NT2/D1 (cell line): Measurements from ENCODE around the gene F8A3.

Experiments used
- SUZ12 ChIP-seq: IDR thresholded peaks from 2 replicates; pipeline ENCODE4 v1.6.1; 2011; ENCODE audit not compliant: insufficient read length, insufficient read depth; ENCODE audit errors: extremely low read depth
- ZNF274 ChIP-seq: IDR thresholded peaks from 2 replicates; pipeline ENCODE4 v1.6.1; 2011; ENCODE audit warnings: mild to moderate bottlenecking, low read depth, low read length

DNA sequence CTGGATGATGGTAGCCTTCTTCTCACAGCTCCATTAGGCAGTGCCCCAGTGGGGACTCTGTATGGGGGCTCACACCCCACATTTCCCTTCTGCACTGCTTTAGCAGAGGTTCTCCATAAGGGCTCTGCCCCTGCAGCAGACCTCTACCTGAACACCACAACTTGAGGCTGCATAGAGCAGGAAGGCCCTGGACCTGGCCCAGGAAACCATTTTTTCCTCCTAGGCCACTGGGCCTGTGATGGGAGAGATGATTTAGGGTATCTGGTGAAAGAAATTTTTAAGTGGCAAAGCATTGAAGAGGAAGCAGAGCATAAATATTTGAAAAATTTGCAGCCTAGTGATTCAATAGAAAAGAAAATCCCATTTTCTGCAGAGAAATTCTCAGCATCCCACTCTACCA, 17.3 kb downstream of the F8A3 start:
- TF ChIP-seq ZNF274 (no peak), SUZ12 (no peak)
